Stimulated activated CD4-positive, alpha-beta T cell treated with anti-CD3 and anti-CD28 coated beads, Interleukin-12 subunit alpha, Interleukin-12 subunit beta, amount 100 ng/mL, for 4 hours (primary cell): ENCODE data around the gene CIROP.
"Not testable (repeated sequence)": the region's sequence is repeated elsewhere in the genome, so short reads cannot be mapped to it uniquely, and the experiment has no call there.

Experiments
- DNase-seq: peaks from one replicate; pipeline ENCODE4 v3.0.0-alpha.2; 2020

Gene CIROP

GRCh38 chr14:23112359-23113178 is 7.8 kb upstream of the CIROP start:
- DNase-seq = no peak

DNA sequence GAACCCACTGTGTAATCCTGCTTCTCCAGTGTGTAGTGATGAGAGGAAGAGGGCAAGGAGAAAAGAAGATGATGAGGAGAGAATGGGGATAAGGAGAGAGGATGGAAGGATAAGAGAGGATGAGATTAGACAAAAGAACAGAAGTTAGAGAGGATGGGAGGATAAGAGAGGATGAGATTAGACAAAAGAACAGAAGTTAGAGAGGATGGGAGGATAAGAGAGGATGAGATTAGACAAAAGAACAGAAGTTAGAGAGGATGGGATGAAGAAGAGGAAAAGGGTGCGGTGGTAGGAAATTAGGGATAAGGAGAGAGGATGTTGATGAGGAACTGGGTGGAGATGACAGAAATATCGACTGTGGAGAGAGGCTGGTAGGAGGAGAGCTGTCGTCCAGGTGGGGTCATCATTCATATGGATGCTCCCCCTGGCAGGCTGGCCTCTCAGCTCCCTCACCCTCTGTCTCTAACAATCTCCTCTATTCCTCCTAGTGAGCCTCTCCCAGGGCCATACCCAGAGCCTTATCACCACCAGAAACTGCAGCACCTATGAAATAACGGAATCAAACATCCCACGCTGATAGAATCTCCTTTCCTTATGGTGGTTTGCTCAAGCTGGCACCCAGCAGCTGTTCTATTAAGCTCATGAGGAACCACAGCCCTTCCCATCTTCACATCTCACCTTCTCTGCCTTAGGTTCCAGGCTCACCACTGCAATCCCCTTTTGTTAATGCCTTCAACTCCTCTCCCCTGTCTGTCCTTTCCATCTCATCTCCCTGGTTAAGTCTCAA is 6.0 kb upstream of the CIROP start:
- no peak for DNase-seq

DNA sequence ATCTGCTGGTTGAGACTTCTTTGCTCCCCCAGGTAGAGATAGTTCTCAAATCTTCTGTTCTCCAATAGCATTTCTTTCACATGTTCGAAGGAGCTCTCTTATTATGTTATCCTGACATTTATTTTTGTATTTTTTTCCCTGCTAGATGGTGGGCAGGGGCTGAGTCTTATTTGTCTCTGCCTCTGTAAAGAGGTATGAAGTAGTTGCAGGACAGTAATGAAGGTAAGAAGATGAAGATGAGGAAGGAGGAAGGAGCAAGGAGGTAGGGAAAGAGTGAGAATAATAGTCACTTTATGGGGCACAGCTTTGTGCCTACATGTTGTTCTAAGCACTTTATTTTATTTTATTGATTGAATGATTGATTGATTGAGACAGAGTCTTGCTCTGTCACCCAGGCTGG is 5.0 kb upstream of the CIROP start:
- no peak for DNase-seq

DNA sequence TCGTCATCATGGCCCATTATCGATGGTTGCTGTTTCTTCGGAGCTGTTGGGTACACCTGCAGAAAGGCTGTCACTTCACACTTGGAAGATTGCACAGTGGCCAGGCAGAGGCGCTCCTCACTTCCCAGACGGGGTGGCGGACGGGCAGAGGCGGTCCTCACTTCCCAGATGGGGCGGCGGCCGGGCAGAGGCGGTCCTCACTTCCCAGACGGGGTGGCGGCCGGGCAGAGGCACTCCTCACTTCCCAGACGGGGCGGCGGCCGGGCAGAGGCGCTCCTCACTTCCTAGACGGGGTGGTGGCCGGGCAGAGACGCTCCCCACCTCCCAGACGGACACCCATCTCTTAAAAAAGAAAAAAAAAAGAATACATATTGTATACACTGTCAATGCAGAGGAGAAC is 3.4 kb upstream of the CIROP start:
- DNase-seq = not testable (repeated sequence)

GRCh38 chr14:23107620-23108019 is 2.8 kb upstream of the CIROP start:
- not testable (repeated sequence) for DNase-seq

DNA sequence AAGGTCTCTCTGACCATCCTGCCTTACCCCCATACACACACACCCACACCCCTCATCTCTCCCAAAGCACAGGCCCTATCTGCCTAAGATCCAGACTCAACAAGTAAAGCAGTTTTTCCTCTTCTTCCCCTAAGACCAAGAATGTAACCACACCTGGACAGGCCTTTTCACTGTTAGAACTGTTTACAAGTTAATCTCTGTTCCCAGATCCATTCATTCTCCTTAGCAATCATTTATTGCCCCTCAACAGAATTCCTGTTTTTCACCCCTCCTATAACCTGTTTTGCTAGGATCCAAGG is 1.9 kb upstream of the CIROP start:
- no peak for DNase-seq

- no peak for DNase-seq
Observed at GRCh38 chr14:23105348-23105824, 597 bp upstream of the CIROP start.

DNA sequence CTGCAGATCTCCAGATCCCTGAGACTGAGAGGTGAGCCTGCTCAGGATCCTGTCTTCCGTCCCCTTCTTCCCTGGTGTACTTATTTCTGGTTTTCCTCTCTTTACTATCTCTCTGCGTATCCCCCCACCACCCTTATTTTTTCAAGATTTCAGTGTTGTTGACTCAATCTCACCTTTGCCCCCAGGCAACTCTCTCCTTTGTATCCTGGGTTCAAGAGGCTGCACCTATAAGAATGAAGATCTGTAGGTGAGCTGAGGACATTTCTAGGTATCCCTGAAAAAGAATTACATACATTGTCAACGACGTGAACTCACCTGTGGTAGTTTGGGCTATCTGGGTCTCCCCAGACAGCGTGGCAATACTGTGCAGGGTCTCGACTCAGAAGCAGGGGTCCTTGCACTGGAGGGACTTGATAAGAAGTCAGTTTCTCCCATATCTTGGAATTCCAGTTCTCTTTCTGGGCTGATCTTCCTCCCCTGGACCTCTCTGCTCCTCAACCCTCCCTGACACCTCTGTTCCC is 659 bp downstream of the CIROP start:
- DNase-seq = no peak

DNA sequence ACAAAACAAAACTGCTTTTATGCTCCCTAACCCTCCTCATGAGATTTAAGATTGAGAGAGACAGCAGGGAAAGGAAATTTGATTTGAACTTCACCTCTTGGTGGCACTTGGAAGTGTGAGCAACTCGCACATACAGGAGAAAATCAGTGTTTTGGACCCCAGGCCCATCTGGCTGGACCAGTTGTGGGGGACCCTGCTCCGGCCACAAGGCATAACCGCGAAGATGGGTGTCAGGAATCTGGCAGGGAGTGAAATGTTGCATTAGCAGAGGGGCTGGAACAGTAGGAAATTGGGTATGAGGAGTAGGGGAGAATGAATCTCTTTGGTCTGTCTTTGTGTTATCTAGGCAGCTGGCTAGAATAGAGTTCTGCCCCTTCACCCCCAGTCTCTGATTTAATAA is 1.2 kb downstream of the CIROP start:
- no peak for DNase-seq

GRCh38 chr14:23102801-23103200 is 2.0 kb downstream of the CIROP start:
- DNase-seq = no peak

DNA sequence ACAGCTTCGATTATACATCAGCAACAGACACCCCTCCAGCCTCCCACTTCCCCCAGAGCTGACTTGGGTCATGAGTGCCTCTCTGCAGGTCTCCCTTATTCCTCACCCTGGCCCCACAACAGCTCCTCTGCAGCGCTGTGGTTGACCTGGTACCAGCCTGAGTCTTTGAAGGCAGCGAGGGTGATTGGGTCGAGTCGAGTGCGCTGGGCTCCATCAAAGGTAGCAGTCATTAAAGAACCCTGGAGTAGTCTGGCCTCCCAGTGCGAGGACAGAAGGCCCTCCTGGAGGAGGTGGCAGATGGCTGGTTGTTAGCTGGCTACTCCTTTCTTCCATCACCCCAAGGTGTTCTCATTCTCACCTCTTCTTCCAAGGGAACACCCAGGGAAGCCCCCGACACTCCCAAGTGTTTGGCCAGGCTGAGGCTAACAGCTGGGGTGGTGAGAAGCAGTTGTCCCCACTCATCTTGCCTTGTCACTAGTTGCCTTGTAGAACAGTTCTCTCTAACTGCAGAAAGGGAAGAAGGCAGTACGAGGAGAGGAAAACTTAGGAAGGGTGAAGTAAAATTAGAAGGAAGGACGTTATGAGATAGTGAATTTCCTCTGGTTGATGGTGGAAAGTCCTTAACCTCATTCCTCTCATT is 2.7 kb downstream of the CIROP start:
- no peak for DNase-seq

DNA sequence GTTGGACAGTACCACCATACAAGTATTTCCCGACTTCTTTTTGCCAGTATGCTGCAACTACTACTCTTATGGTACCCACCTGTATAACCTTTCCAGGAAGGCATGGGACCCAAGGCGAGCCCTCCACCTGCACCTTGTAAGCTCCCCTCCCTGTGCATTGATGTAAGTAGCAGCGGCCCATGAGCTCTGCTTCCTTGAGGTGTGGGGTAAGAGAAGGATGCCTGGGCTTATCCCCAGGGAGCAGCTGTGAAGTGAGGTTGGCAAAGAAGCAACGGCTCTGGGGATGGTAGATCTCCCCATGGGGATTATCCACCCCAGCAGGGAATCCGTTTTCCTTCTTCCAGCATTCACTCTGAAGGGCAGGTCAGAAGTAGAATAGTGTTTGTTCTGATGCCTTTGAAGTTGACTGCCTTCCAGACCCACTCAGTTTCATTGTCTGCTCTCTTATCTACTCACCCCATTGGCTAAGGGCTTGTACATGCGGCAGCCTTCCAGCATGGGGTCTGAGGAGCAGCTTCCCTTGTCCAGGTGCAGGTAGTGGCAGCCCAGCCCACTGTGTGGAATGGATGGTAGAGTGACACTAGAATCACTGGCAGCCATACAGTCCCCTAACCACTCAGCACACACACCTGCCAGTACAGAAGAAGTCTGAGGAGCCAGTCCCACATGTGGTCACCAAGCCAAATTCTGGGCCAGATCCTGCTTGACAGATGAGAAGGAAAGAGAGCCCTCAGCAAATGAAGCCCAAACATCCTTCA is 3.4 kb downstream of the CIROP start:
- no peak for DNase-seq

- DNase-seq = no peak
Observed at GRCh38 chr14:23099212-23099861, 5.5 kb downstream of the CIROP start.

DNA sequence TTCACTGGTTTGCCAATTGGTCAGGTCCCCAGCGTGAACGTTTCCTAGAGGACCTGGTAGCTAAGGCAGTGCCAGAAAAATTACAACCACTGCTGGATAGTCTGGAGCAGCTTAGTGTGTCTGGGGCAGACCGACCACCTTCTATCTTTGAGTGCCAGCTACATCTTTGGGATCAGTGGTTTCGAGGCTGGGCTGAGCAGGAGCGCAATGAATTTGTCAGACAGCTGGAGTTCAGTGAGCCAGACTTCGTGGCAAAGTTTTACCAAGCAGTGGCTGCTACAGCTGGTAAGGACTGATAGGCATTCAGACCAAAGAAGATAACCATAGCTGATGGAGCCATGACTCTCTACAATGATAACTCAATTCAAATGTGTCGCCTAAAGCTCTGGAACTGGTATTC is 7.0 kb downstream of the CIROP start:
- no peak for DNase-seq

DNA sequence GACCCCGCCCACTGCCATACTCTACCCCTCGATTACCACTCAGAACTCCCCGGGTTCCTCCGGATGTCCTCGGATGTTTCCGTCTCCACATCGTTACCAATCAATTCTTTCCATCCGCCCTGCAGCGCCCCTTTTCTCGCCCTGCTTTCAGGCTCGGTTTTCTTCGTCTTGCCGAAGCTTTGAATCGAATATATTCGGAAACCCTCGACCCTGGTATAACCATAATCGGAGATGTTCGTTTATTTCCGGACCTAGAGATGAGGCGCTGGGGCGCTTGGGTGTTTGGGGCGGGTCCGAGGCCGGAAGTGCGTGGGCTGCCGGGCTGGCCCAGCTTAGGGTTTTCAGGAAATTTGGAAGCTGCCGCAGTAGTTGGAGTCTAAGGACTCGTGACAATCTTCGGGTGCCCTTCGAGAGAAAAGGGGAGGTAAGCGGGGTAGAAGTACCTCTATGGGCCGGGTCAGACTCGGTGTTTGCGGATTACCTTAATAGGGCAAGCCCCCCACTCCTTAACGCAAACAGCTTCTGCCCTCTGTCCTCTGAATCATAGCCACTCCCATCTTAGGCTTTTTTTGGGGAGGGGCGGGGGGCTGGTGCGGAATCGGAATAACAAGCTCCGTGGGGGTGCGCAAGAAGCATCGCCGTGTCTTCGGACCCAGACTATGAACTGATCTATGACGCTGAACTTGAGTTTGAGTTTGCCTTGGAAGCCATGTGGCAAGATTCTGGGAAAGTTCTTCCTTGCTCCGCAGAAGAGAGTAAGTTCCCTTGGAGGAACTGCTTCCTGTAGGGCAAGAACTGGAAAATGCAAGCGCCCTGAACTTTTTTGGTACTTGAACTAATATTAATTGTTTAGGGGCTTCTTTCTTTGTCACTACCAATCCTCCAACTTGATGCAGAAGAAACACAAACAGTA is 9.3 kb downstream of the CIROP start, which contains the start of gene C14orf119:
Gene C14orf119, plus strand, starts transcription at position 310 of the 913 bp plus-strand sequence. CDS start 2,154 bp downstream, outside the sequence.
- no peak for DNase-seq

GRCh38 chr14:23094666-23095195 is 10.1 kb downstream of the CIROP start, which contains the start of gene ACIN1:
Gene ACIN1, minus strand, starts transcription at chr14:23095136. Its CDS starts 24 bp downstream, at chr14:23095112.
- DNase-seq = peak; percentile 99

DNA sequence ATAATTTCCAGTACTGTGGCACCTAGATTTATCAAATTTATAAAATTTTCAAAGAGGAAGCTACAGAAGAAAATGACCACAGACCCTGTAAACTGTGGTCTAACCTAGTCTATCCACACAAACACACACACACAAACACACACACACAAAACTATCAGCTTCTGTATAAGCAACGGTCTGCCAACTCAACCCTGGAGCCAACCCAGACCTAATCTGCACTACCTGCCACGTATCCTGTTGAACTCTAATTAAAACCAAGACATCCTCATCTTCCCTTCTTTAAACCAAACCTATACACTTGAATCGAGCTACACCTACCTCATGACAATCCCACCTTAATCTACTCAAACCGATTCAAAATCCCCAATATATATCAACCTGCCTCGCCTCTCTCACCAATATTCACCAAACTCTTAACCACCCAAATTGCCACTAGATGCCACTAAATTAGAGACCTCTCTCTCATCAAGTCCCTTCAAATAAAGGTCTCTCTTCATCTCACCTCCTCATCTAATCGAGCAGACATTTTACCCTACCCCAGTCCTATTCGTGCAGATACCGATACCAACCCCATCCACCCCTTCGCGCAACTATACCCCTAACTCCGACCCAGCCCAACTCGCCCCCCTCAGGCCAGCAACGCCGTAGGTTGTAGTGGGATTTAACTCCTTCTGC is 10.7 kb downstream of the CIROP start:
- no peak for DNase-seq

- DNase-seq = no peak
Observed at GRCh38 chr14:23093526-23093925, 11.3 kb downstream of the CIROP start.

DNA sequence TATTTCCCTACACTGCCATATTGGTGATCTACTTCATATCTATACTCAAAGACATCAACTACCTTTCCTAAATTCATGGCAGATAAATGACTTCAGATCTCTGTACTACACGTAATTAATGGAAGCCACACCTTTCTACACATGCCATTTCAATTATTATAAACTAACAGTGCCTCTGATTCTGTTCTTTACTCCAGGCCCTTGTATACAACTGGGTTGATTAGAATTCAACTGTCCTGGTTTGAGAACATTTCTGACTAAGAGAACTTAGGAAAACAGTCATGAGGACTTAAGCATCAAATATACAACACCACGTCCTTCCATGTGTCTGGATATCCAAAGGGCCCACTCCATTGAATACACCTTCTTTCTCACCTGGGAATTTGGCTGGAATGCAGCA is 11.7 kb downstream of the CIROP start:
- DNase-seq = no peak
